Sigmoid colon (tissue), 7 donors: ENCODE measurements around the gene CORO1A. TPM values are rescaled to one million over a fixed set of nuclear protein-coding genes. Genes with fewer than 3 reads are reported as not detected.
"Not testable (repeated sequence)": the region's sequence is repeated elsewhere in the genome, so short reads cannot be mapped to it uniquely, and the experiment has no call there.

Experiments used
- DNase-seq: peaks from one replicate; pipeline ENCODE4 v3.0.0-alpha.2; 2019
- H3K27ac ChIP-seq, 4 donors: fragments of 200-600 bp; sonication (generic); one replicate each; pipeline ENCODE4 v1.5.1; 2016 to 2019; ENCODE audit warnings: mild to moderate bottlenecking in 1 of 4
- H3K27me3 ChIP-seq, 3 donors: fragments of 200-600 bp; sonication (generic); one replicate each; pipeline ENCODE4 v1.5.1; 2019; ENCODE audit warnings: mild to moderate bottlenecking in 1 of 3
- H3K36me3 ChIP-seq, 4 donors: fragments of 200-600 bp; sonication (generic); one replicate each; pipeline ENCODE4 v1.5.1; 2016 to 2019
- H3K4me1 ChIP-seq, 4 donors: fragments of 200-600 bp; sonication (generic); one replicate each; pipeline ENCODE4 v1.5.1; 2017 to 2019
- H3K4me3 ChIP-seq, 4 donors: fragments of 200-600 bp; sonication (generic); one replicate each; pipeline ENCODE4 v1.5.1; 2017 to 2019; ENCODE audit warnings: mild to moderate bottlenecking in 2 of 4, moderate library complexity in 1 of 4
- H3K9me3 ChIP-seq, 4 donors: fragments of 200-600 bp in 3 of 4; sonication (generic) in 3 of 4; one replicate each; pipeline versions ENCODE4 v1.5.1 to v1.6.1; 2013 to 2019
- WGBS, 2 donors: extraction: QIAGEN DNeasy Blood & Tissue Kit; methylation state at CpG; one replicate each; pipeline ENCODE4 v1.1.7; 2013; 5-methylcytosine and 5-hydroxymethylcytosine counted together
- intact Hi-C: fragments of 100-400 bp; cut with DNase I; formaldehyde crosslinking; loops from one replicate; pipeline ENCODE4 v1.15.1; 2023
- polyA plus RNA-seq, 3 donors: library from polyadenylated mRNA; stranded (reverse); fragments of 200-250 nt; gene quantifications; one replicate each; pipeline ENCODE4 v1.2.3, GENCODE V29; 2013
- small RNA-seq, 3 donors: library from RNA; depleted of rRNA; stranded (forward); fragments of <200 nt; gene quantifications; one replicate each; pipeline ENCODE3, GENCODE V24; 2016
- total RNA-seq, 4 donors: library from RNA; depleted of rRNA; stranded (reverse); fragments of >200 nt; gene quantifications; one replicate each; pipeline ENCODE4 v1.1.0, GENCODE V29; 2016
- donor health status: healthy with polysubstance abuse.
- donor health status: Bipolar disorder and iron deficiency.
- donor health status: healthy.

CORO1A gene
- total and polyA plus RNA-seq, 7 donors = 14.7 to 309 (median 28.0) TPM

GRCh38 chr16:30207063-30207704 is 23.8 kb downstream of the CORO1A start:
- H3K27ac ChIP-seq, H3K4me3 ChIP-seq, intact Hi-C loops, H3K4me1 ChIP-seq, H3K27me3 ChIP-seq, H3K9me3 ChIP-seq, H3K36me3 ChIP-seq: not testable (repeated sequence)
- peak; percentile 56 for DNase-seq
- 24 to 54% methylated on average over 2 of the region's 9 CpGs for WGBS, 2 donors

DNA sequence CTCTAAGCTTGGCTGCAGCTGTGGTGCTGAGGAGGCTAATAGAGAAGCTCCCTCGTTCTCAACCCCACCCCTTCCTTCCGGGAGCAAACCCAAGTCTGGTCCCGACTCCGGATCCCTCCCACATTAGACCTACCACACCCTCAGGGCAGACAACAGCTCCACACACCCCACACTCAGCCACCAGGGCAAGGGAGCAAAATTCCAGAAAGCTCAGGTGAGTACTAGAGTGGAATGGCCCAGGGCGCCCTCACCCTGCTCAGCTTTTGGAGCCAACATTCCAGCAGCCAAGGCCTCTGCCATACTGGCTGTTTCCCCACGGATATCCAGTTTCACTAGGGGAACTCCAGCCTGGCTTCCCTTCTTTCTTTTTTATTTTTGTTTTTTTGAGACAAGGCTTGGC is 25.6 kb downstream of the CORO1A start:
- intact Hi-C loops, H3K4me3 ChIP-seq, H3K9me3 ChIP-seq, H3K27me3 ChIP-seq, H3K4me1 ChIP-seq, H3K27ac ChIP-seq, H3K36me3 ChIP-seq: not testable (repeated sequence)
- DNase-seq = peak; percentile 67
- 5 to 23% methylated on average over 4 of the region's 6 CpGs for WGBS, 2 donors

GRCh38 chr16:30211414-30211813 is 28.0 kb downstream of the CORO1A start:
- H3K36me3 ChIP-seq, H3K9me3 ChIP-seq, H3K27ac ChIP-seq, H3K4me1 ChIP-seq, H3K27me3 ChIP-seq, DNase-seq, H3K4me3 ChIP-seq, intact Hi-C loops: not testable (repeated sequence)
- no CpG with 5 or more reads among the region's 4 CpGs for WGBS, 2 donors

- H3K4me3 ChIP-seq, H3K9me3 ChIP-seq, H3K4me1 ChIP-seq, H3K27me3 ChIP-seq, H3K36me3 ChIP-seq, intact Hi-C loops, H3K27ac ChIP-seq: not testable (repeated sequence)
- DNase-seq = peak; percentile 27
- WGBS, 2 donors = 80 to 85% methylated on average over 3 of the region's 5 CpGs
These were observed 33.7 kb downstream of the CORO1A start for GRCh38 chr16:30217082-30217481.

Small RNAs within 50 kb of the gene (small RNA-seq; reads per million reads assigned to genes)
- gene AC106782.4 = 0 reads per million in 3 donors

Other genes starting within 250 kb of the CORO1A start
- 100 to 1,000 TPM; 103 to 136 (median 112) TPM for gene TMEM219, start 221.5 kb upstream of the CORO1A start, total RNA-seq
- 100 to 1,000 TPM; 178 to 314 (median 297) TPM for gene TMEM219, start 221.5 kb upstream of the CORO1A start, polyA plus RNA-seq
- 10 to 100 TPM; 26.8 to 38.5 (median 29.7) TPM for gene TAOK2, start 209.7 kb upstream of the CORO1A start, total RNA-seq
- gene TAOK2, start 209.7 kb upstream of the CORO1A start, polyA plus RNA-seq = 10 to 100 TPM in 2 of 3 donors, 1 to 10 TPM in 1; 9.0 to 42.2 (median 12.7) TPM
- gene HIRIP3, start 188.0 kb upstream of the CORO1A start, total RNA-seq = 10 to 100 TPM; 15.8 to 22.7 (median 19.7) TPM
- gene HIRIP3, start 188.0 kb upstream of the CORO1A start, polyA plus RNA-seq = 10 to 100 TPM in 1 of 3 donors, 1 to 10 TPM in 2; 9.0 to 14.4 (median 9.7) TPM
- 100 to 1,000 TPM in 1 of 4 donors, 10 to 100 TPM in 3; 49.2 to 174 (median 54.7) TPM for gene INO80E, start 187.4 kb upstream of the CORO1A start, total RNA-seq
- gene INO80E, start 187.4 kb upstream of the CORO1A start, polyA plus RNA-seq = 10 to 100 TPM; 50.6 to 89.7 (median 60.1) TPM
- 1 to 10 TPM in 1 of 4 donors, under 1 TPM in 1, not detected in 2; 0.36 to 3.9 TPM for gene DOC2A, start 172.6 kb upstream of the CORO1A start, total RNA-seq
- gene DOC2A, start 172.6 kb upstream of the CORO1A start, polyA plus RNA-seq = 1 to 10 TPM in 2 of 3 donors, under 1 TPM in 1; 0.92 to 4.6 (median 1.8) TPM
- gene C16orf92, start 160.4 kb upstream of the CORO1A start, total RNA-seq = not detected
- gene C16orf92, start 160.4 kb upstream of the CORO1A start, polyA plus RNA-seq = not detected
- gene TLCD3B, start 152.3 kb upstream of the CORO1A start, total RNA-seq = not detected
- under 1 TPM in 1 of 3 donors, not detected in 2; 0.54 TPM for gene TLCD3B, start 152.3 kb upstream of the CORO1A start, polyA plus RNA-seq
- 1,000 to 10,000 TPM in 1 of 4 donors, 100 to 1,000 TPM in 3; 905 to 1,010 (median 960) TPM for gene ALDOA, start 117.8 kb upstream of the CORO1A start, total RNA-seq
- 1,000 to 10,000 TPM; 1,265 to 1,667 (median 1,498) TPM for gene ALDOA, start 117.8 kb upstream of the CORO1A start, polyA plus RNA-seq
- 10 to 100 TPM; 39.2 to 45.6 (median 43.6) TPM for gene PPP4C, start 107.6 kb upstream of the CORO1A start, total RNA-seq
- 100 to 1,000 TPM; 118 to 155 (median 146) TPM for gene PPP4C, start 107.6 kb upstream of the CORO1A start, polyA plus RNA-seq
- 1 to 10 TPM in 3 of 4 donors, under 1 TPM in 1; 0.54 to 1.7 (median 1.1) TPM for gene TBX6, start 91.7 kb upstream of the CORO1A start, total RNA-seq
- gene TBX6, start 91.7 kb upstream of the CORO1A start, polyA plus RNA-seq = 1 to 10 TPM in 1 of 3 donors, under 1 TPM in 2; 0.23 to 1.1 (median 0.60) TPM
- gene YPEL3, start 87.4 kb upstream of the CORO1A start, total RNA-seq = 100 to 1,000 TPM in 2 of 4 donors, 10 to 100 TPM in 2; 82.1 to 110 (median 103) TPM
- 100 to 1,000 TPM in 2 of 3 donors, 10 to 100 TPM in 1; 57.6 to 126 (median 107) TPM for gene YPEL3, start 87.4 kb upstream of the CORO1A start, polyA plus RNA-seq
- 1 to 10 TPM in 3 of 4 donors, under 1 TPM in 1; 0.54 to 8.0 (median 2.9) TPM for gene GDPD3, start 70.1 kb upstream of the CORO1A start, total RNA-seq
- 10 to 100 TPM; 17.4 to 68.8 (median 19.0) TPM for gene GDPD3, start 70.1 kb upstream of the CORO1A start, polyA plus RNA-seq
- 10 to 100 TPM; 43.8 to 59.9 (median 57.6) TPM for gene MAPK3, start 60.4 kb upstream of the CORO1A start, total RNA-seq
- 100 to 1,000 TPM; 214 to 365 (median 321) TPM for gene MAPK3, start 60.4 kb upstream of the CORO1A start, polyA plus RNA-seq
- gene BOLA2B, start 10.1 kb downstream of the CORO1A start, total RNA-seq = 100 to 1,000 TPM in 3 of 4 donors, 10 to 100 TPM in 1; 35.4 to 186 (median 152) TPM
- gene BOLA2B, start 10.1 kb downstream of the CORO1A start, polyA plus RNA-seq = 100 to 1,000 TPM; 414 to 509 (median 434) TPM
- 10 to 100 TPM; 12.0 to 29.6 (median 18.1) TPM for gene SLX1A, start 10.3 kb downstream of the CORO1A start, total RNA-seq
- 10 to 100 TPM; 46.8 to 77.9 (median 61.9) TPM for gene SLX1A, start 10.3 kb downstream of the CORO1A start, polyA plus RNA-seq
- 10 to 100 TPM in 3 of 4 donors, 1 to 10 TPM in 1; 8.0 to 26.9 (median 20.3) TPM for gene SULT1A3, start 15.7 kb downstream of the CORO1A start, total RNA-seq
- gene SULT1A3, start 15.7 kb downstream of the CORO1A start, polyA plus RNA-seq = 10 to 100 TPM; 17.4 to 21.0 (median 20.1) TPM
- gene NPIPB13, start 64.9 kb downstream of the CORO1A start, total RNA-seq = 1 to 10 TPM in 3 of 4 donors, under 1 TPM in 1; 0.82 to 5.3 (median 2.6) TPM
- 1 to 10 TPM in 1 of 3 donors, under 1 TPM in 2; 0.60 to 6.9 (median 0.92) TPM for gene NPIPB13, start 64.9 kb downstream of the CORO1A start, polyA plus RNA-seq
- 10 to 100 TPM; 29.9 to 57.3 (median 43.0) TPM for gene CD2BP2, start 171.7 kb downstream of the CORO1A start, total RNA-seq
- gene CD2BP2, start 171.7 kb downstream of the CORO1A start, polyA plus RNA-seq = 10 to 100 TPM; 45.0 to 51.8 (median 48.0) TPM
- 10 to 100 TPM; 14.5 to 25.2 (median 19.2) TPM for gene TBC1D10B, start 186.9 kb downstream of the CORO1A start, total RNA-seq
- gene TBC1D10B, start 186.9 kb downstream of the CORO1A start, polyA plus RNA-seq = 10 to 100 TPM; 24.6 to 38.3 (median 25.0) TPM
- gene MYL11, start 191.2 kb downstream of the CORO1A start, total RNA-seq = not detected
- not detected for gene MYL11, start 191.2 kb downstream of the CORO1A start, polyA plus RNA-seq
- 1 to 10 TPM in 3 of 4 donors, under 1 TPM in 1; 0.82 to 5.8 (median 1.9) TPM for gene SEPTIN1, start 199.0 kb downstream of the CORO1A start, total RNA-seq
- gene SEPTIN1, start 199.0 kb downstream of the CORO1A start, polyA plus RNA-seq = 10 to 100 TPM in 1 of 3 donors, 1 to 10 TPM in 2; 1.2 to 46.6 (median 2.4) TPM
- 10 to 100 TPM in 3 of 4 donors, 1 to 10 TPM in 1; 8.1 to 12.8 (median 11.4) TPM for gene ZNF48, start 211.8 kb downstream of the CORO1A start, total RNA-seq
- 1 to 10 TPM; 2.4 to 5.9 (median 2.8) TPM for gene ZNF48, start 211.8 kb downstream of the CORO1A start, polyA plus RNA-seq
- gene ZNF771, start 224.0 kb downstream of the CORO1A start, total RNA-seq = 10 to 100 TPM; 17.4 to 30.7 (median 20.3) TPM
- gene ZNF771, start 224.0 kb downstream of the CORO1A start, polyA plus RNA-seq = 1 to 10 TPM; 2.5 to 5.2 (median 3.0) TPM
- gene DCTPP1, start 246.4 kb downstream of the CORO1A start, total RNA-seq = 10 to 100 TPM; 10.5 to 19.9 (median 16.5) TPM
- 100 to 1,000 TPM; 140 to 175 (median 156) TPM for gene DCTPP1, start 246.4 kb downstream of the CORO1A start, polyA plus RNA-seq